Adrenal gland (tissue), 5 donors: Measurements from ENCODE around the gene GLIPR1.

ENCODE experiments used
- CTCF ChIP-seq, 6 experiments: fragments of 450-650 bp in 4 of 6; fragments of 200-600 bp in 2 of 6; sonication (generic) in 1 of 6; IDR thresholded peaks; 1 replicate in 5 of 6; 2 replicates in 1 of 6; pipeline versions ENCODE4 v1.5.1 to v1.8.0; 2016 to 2021; ENCODE audit warnings: antibody characterized with exemption in 6 of 6, mild to moderate bottlenecking in 2 of 6, moderate library complexity in 1 of 6
- POLR2A ChIP-seq, 2 donors: fragments of 450-650 bp; IDR thresholded peaks; one replicate each; pipeline ENCODE4 v1.6.1; 2017; ENCODE audit warnings: antibody characterized with exemption in 2 of 2, mild to moderate bottlenecking in 2 of 2, moderate library complexity in 1 of 2
- donor health status: DM: no; HTN: no; CAD: no.

- TF ChIP-seq POLR2A (IDR thresholded peaks at IDR 0.05) (no peak), CTCF (IDR thresholded peaks at IDR 0.05) (no peak)
Measured at GRCh38 chr12:75529826-75530225, 49.3 kb downstream of the GLIPR1 start.
